ENCODE data around the gene GMPPA.

- TF ChIP-seq POLR2A (IDR thresholded peaks at IDR 0.05; ENCODE audit: low read length) (no peak), GATA1 (IDR thresholded peaks at IDR 0.05; ENCODE audit: low read depth, low read length) (no peak)
Measured at GRCh38 chr2:219490186-219490585, 8.5 kb upstream of the GMPPA start.
